ENCODE results near the gene NCAN. TPM values are rescaled to one million over a fixed set of nuclear protein-coding genes. Genes with fewer than 3 reads are reported as not detected.

The NCAN gene
- total RNA-seq, 1 experiment from 2014 or later = 0.15 TPM

- Histone ChIP-seq H3K27me3 (ENCODE audit: control insufficient read depth, insufficient read depth, low read length) (no peaks in the 10 kb centered on the region), H3K4me3 (ENCODE audit: low read depth in 2 of 2, low read length in 2 of 2) (no peak overlapping the region; a peak in 1 of 4 replicates), H3K27ac (ENCODE audit: low read length) (no peak overlapping the region), H3K9me3 (ENCODE audit: control insufficient read depth, insufficient read depth, low read depth, low read length) (no peaks in the 10 kb centered on the region), H3K4me1 (ENCODE audit: control insufficient read depth, insufficient read depth, low read length) (no peaks in the 10 kb centered on the region), H3K36me3 (ENCODE audit: control insufficient read depth, insufficient read depth, low read length) (no peaks in the 10 kb centered on the region)
- POLR2A ChIA-PET = no interaction called here
- ATAC-seq = no peak
- TF ChIP-seq REST (IDR thresholded peaks at IDR 0.05; ENCODE audit: insufficient read depth in 1 of 2, low read depth in 2 of 2, low read length in 1 of 2) = no peak
- TF ChIP-seq TCF7L2 (IDR thresholded peaks at IDR 0.05; ENCODE audit: low read depth, low read length) = no peak
- TF ChIP-seq POLR2AphosphoS5 (IDR thresholded peaks at IDR 0.05; ENCODE audit: low read depth, low read length) = no peak
- no peak for TF ChIP-seq CTCF (IDR thresholded peaks at IDR 0.05)
- TF ChIP-seq SIN3A (IDR thresholded peaks at IDR 0.05; ENCODE audit: borderline replicate concordance, insufficient read depth, low read depth, low read length) = no peak
- no TSS peak for BruUV-seq (replicated peaks)
- intact Hi-C loops (cut with micrococcal nuclease; ENCODE audit: unreplicated experiment) = no loop called here
- CTCF ChIA-PET = no interaction called here
- no peak for DNase-seq (ENCODE audit: low read depth, low spot score)
- in situ Hi-C loops (cut with HindIII; ENCODE audit: low pct_unique_long_range_greater_than_20kb, low sequenced_read_pairs) = no loop called here
Measured at GRCh38 chr19:19271828-19272599, 60.3 kb downstream of the NCAN start.

- Histone ChIP-seq H3K4me1 (ENCODE audit: control insufficient read depth, insufficient read depth, low read length) (no peaks in the 10 kb centered on the region), H3K4me3 (ENCODE audit: low read depth in 2 of 2, low read length in 2 of 2) (no peak overlapping the region), H3K36me3 (ENCODE audit: control insufficient read depth, insufficient read depth, low read length) (no peaks in the 10 kb centered on the region), H3K27me3 (ENCODE audit: control insufficient read depth, insufficient read depth, low read length) (no peaks in the 10 kb centered on the region), H3K9me3 (ENCODE audit: control insufficient read depth, insufficient read depth, low read depth, low read length) (no peaks in the 10 kb centered on the region), H3K27ac (ENCODE audit: low read length) (no peak overlapping the region)
- DNase-seq (ENCODE audit: low read depth, low spot score) (no peak), ATAC-seq (no peak)
- in situ Hi-C loops (cut with HindIII; ENCODE audit: low pct_unique_long_range_greater_than_20kb, low sequenced_read_pairs) (no loop called here), intact Hi-C loops (cut with micrococcal nuclease; ENCODE audit: unreplicated experiment) (no loop called here)
- ChIA-PET CTCF (no interaction called here), POLR2A (interaction anchor here (0.6 kb wide), 1 partner anchor 11 kb away, joined by 6 read pairs; no protein-coding TSS in a partner anchor)
- TF ChIP-seq POLR2AphosphoS5 (IDR thresholded peaks at IDR 0.05; ENCODE audit: low read depth, low read length) (no peak), CTCF (IDR thresholded peaks at IDR 0.05) (no peak), SIN3A (IDR thresholded peaks at IDR 0.05; ENCODE audit: borderline replicate concordance, insufficient read depth, low read depth, low read length) (no peak), REST (IDR thresholded peaks at IDR 0.05; ENCODE audit: insufficient read depth in 1 of 2, low read depth in 2 of 2, low read length in 1 of 2) (no peak), TCF7L2 (IDR thresholded peaks at IDR 0.05; ENCODE audit: low read depth, low read length) (no peak)
- BruUV-seq (replicated peaks) = no TSS peak
Measured at GRCh38 chr19:19274146-19274545, 62.4 kb downstream of the NCAN start.
